ENCODE results near the gene ECM1. TPM values are rescaled to one million over a fixed set of nuclear protein-coding genes. Genes with fewer than 3 reads are reported as not detected.

ECM1 gene
- total and polyA plus RNA-seq, 2 of the 8 experiments (the other 6 are each of a cell fraction or from before 2014, with no cell fraction given): 0.95 to 0.98 TPM

DNA sequence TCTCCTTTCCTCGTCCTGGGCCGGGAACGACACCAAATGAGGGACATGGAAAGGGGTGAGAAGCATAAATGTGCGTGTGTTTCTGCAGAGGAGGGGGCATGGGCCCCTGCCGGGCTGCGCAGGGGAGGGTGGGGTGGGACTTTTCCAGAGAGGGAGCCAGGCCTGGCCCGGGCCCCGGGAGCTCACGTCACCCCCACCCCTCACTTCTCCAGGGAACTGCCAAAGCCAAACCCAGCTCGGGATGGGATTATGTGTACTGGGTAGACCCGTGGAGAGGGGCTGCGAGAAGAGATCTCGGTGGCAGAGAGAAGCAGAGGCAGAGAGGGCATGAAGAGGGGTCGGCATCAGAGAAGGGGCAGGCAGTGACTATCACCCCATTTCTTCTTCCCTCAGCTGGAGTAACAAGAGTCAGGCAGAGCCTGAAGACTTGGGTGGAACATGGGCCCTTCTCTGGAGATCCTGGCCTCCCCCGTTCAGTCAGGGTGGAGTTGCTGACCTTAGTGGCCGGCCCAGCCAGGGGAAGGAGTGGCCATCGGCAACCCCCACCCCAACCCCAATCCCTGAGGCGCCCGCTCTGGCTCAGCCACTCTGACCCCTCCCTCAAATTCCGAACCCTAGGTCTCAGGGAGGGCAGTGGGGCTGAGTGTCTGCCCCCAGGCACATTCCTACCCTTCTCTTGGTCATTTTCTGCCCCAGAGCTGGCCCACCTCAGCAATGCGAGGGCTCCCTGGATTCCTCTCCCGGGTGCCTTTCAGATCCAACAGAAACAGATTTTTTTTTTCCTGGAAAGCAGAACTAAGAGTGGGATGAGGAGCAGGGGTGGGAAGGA lies 42.5 kb downstream of the ECM1 start:
- Histone ChIP-seq H4K8ac (ENCODE audit: extremely low read depth, insufficient read depth, low read length) (no peak overlapping the region), H3K9ac (replicated peaks in 1 of 4; ENCODE audit: extremely low read depth in 1 of 4, low read depth in 3 of 4, low read length in 3 of 4) (no peak overlapping the region), H3K18ac (ENCODE audit: extremely low read depth, low read length) (no peak overlapping the region; the same call in 1 of the 2 replicates), H4K20me1 (replicated peaks in 1 of 2; ENCODE audit: control insufficient read depth in 1 of 2, insufficient read depth in 2 of 2, low read length in 2 of 2) (peaks cover under 1 to 1% of the 10 kb centered on the region in 2 experiments), H3K4ac (replicated peaks; ENCODE audit: insufficient read length, low read depth, low read length) (no peak overlapping the region), H3K14ac (ENCODE audit: insufficient read length) (no peak overlapping the region), H3K23me2 (ENCODE audit: low read depth, low read length) (peaks cover 5% of the 10 kb centered on the region; the same call in 1 of the 2 replicates), H2BK120ac (replicated peaks; ENCODE audit: low read depth, low read length) (no peak overlapping the region), H2BK5ac (ENCODE audit: low read depth, low read length) (no peak overlapping the region), H4K5ac (ENCODE audit: insufficient read length, low read depth, low read length) (no peak overlapping the region), H3K23ac (ENCODE audit: insufficient read length) (no peak overlapping the region), H4K91ac (replicated peaks; ENCODE audit: insufficient read length, low read length) (no peak overlapping the region), H3K4me2 (ENCODE audit: insufficient read depth in 1 of 2, low read depth in 2 of 2, low read length in 2 of 2) (peak overlapping the region in 1 of 2 experiments; percentile 96; a peak in 2 of 4 replicates), H3K4me1 (replicated peaks in 1 of 4; ENCODE audit: control insufficient read depth in 3 of 4, insufficient read depth in 4 of 4, low read length in 3 of 4) (peaks cover 2 to 19% (median 11%) of the 10 kb centered on the region in 4 experiments), H3K36me3 (ENCODE audit: control insufficient read depth in 2 of 4, insufficient read depth in 4 of 4, low read length in 3 of 4) (peaks cover 0 to 1% (median under 1%) of the 10 kb centered on the region in 4 experiments; a peak in 2 of 8 replicates), H3K79me1 (ENCODE audit: low read depth, low read length) (0 out of 2 replicates have a peak, but pooled peaks cover 1% of the 10 kb centered on the region), H2BK20ac (ENCODE audit: low read length) (no peak overlapping the region), H2BK12ac (ENCODE audit: low read depth, low read length) (no peak overlapping the region), H3K27me3 (replicated peaks in 1 of 4; ENCODE audit: control insufficient read depth in 3 of 4, extremely low read depth in 1 of 4, insufficient read depth in 3 of 4, low read length in 3 of 4) (peaks cover 0 to 19% (median 10%) of the 10 kb centered on the region in 4 experiments; a peak in 5 of 7 replicates), H3K79me2 (ENCODE audit: control insufficient read depth in 1 of 2, insufficient read depth in 2 of 2, low read length in 2 of 2) (no peaks in the 10 kb centered on the region), H3K9me3 (ENCODE audit: insufficient read depth in 2 of 2, low read depth in 1 of 2, low read length in 1 of 2) (no peaks in the 10 kb centered on the region), H2BK15ac (ENCODE audit: low read length) (no peak overlapping the region), H3K4me3 (ENCODE audit: extremely low read depth in 1 of 4, insufficient read depth in 2 of 4, low read depth in 3 of 4, low read length in 4 of 4) (no peak overlapping the region), H2AFZ (ENCODE audit: low read length) (no peak overlapping the region), H3K27ac (ENCODE audit: low read depth, low read length) (no peak overlapping the region), H2AK5ac (ENCODE audit: low read depth, low read length) (no peak overlapping the region), H3K56ac (replicated peaks; ENCODE audit: insufficient read length, low read depth, low read length) (no peak overlapping the region)
- FAIRE-seq (no peak), DNase-seq (ENCODE audit: low read depth in 1 of 2, low spot score in 2 of 2) (no peak)
- WGBS, 2 experiments (ENCODE audit: extremely low coverage in 1 of 2, insufficient coverage in 1 of 2, insufficient read length in 1 of 2, insufficient replicate concordance in 2 of 2, low coverage in 1 of 2, low lambda C conversion rate in 2 of 2, missing lambda C conversion rate in 1 of 2): 82% methylated on average over 17 of the region's 22 CpGs; no CpG with 5 or more reads in 1 of the 2 experiments
- TF ChIP-seq RBBP5 (IDR thresholded peaks at IDR 0.05; ENCODE audit: borderline replicate concordance, low read depth, low read length) (no peak), CBX5 (IDR thresholded peaks at IDR 0.05; ENCODE audit: low read depth, low read length) (no peak), HDAC2 (IDR thresholded peaks at IDR 0.05; ENCODE audit: borderline replicate concordance in 1 of 2, low read depth in 2 of 2, low read length in 2 of 2) (no peak), SUZ12 (IDR thresholded peaks at IDR 0.05; ENCODE audit: low read length) (no peak), KDM5A (IDR thresholded peaks at IDR 0.05; ENCODE audit: low read length) (no peak), EGR1 (IDR thresholded peaks at IDR 0.05; ENCODE audit: borderline replicate concordance, low read depth, low read length) (no peak)
- TF ChIP-seq, protein P1, sequence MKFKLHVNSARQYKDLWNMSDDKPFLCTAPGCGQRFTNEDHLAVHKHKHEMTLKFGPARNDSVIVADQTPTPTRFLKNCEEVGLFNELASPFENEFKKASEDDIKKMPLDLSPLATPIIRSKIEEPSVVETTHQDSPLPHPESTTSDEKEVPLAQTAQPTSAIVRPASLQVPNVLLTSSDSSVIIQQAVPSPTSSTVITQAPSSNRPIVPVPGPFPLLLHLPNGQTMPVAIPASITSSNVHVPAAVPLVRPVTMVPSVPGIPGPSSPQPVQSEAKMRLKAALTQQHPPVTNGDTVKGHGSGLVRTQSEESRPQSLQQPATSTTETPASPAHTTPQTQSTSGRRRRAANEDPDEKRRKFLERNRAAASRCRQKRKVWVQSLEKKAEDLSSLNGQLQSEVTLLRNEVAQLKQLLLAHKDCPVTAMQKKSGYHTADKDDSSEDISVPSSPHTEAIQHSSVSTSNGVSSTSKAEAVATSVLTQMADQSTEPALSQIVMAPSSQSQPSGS (IDR thresholded peaks at IDR 0.05; ENCODE audit: low read length): no peak
- ChIA-PET CTCF (ENCODE audit: partially characterized antibody) (interaction anchor here (0.7 to 6.3 kb wide), 5 partner anchors 10 to 296 kb away, joined by 3 to 65 read pairs (median 3); no protein-coding TSS in a partner anchor), POLR2A (ENCODE audit: partially characterized antibody) (interaction anchor here (0.8 to 43.7 kb wide), 8 partner anchors 11 to 314 kb away, joined by 3 to 1380 read pairs (median 24); partner anchors contain the start of genes ANP32E, ENSA, FALEC and MCL1)
